Fibroblast of skin of left biceps (primary cell): ENCODE measurements around the gene NDOR1.
A peak's percentile ranks its signal among the peaks of the same experiment; 100 is the strongest.

Experiments
- DNase-seq, 2 experiments: peaks; one replicate each; pipeline ENCODE4 v3.0.0-alpha.2; 2013; ENCODE audit warnings: low read depth in 2 of 2

NDOR1 gene

DNA sequence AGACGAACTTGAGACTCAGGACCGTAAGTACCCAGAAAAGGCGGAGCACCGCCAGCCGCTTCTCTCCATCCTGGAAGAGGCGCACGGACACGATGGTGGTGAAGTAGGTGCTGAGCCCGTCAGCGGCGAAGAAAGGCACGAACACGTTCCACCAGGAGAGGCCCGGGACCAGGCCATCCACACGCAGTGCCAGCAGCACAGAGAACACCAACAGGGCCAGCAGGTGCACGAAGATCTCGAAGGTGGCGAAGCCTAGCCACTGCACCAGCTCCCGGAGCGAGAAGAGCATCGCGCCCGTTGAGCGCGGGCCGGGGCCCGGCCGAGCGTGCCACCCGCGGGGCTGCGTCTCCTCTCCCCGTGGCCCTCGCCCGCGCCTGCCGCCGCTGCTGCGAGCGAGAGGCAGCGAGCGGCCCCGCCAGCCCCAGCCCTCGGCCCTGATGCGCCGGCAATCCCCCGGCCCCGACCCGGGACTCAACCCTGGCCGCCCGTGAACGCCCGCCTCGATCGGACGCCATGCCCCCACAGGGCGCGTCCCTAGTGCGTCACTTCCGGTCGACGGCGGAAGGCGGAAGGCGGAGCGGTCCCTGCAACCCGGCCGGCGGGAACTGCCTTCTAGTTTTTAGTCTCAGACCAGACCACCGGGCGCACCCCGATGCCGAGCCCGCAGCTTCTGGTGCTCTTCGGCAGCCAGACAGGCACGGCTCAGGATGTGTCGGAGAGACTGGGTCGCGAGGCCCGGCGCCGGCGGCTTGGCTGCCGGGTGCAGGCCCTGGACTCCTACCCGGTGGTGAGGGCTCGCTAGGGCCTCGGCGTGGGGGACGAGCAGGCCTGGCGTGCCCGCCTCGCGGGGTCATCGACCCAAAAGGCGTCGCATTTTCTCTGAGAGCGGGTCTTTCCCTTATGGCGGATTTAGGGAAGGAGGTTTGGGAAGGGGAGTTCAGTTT is at the start of gene NDOR1, which contains the start of gene TMEM203:
TSS of gene NDOR1 (plus strand) at position 575 of the 944 bp plus-strand sequence. CDS start at position 653, 78 bp downstream.
TSS of gene TMEM203 (minus strand) at position 523 of the 944 bp plus-strand sequence. CDS start at position 289, 234 bp downstream.
- peak; percentile 41 to 42 for DNase-seq

DNA sequence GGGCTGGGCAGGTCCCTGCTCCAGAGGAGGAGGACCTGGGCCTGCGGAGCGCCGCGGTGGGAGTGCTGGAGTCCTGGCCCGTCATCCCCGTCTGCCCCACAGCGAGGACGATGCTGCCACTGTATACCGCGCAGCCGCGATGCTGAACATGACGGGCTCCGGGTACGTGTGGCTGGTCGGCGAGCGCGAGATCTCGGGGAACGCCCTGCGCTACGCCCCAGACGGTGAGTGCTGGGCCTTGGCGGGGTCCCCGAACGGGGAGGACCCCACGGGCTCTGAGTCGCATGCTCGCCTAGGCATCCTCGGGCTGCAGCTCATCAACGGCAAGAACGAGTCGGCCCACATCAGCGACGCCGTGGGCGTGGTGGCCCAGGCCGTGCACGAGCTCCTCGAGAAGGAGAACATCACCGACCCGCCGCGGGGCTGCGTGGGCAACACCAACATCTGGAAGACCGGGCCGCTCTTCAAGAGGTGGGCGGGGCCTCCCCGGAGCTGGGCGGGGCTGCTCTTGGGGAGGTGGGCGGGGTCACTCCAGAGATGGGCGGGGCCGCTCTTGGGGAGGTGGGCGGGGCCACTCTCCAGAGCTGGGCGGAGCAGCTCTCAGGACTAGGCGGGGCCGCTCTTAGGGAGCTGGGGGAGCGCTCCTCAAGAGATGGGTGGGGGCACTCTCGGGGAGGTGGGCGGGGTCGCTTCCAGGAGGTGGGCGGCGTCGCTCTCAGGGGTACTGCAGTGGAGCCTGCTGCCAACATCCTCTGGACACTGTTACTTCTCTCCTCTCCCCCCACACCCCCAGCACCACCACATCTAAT is 48.7 kb upstream of the NDOR1 start:
- peak in 1 of 2 experiments; percentile 9 for DNase-seq

DNA sequence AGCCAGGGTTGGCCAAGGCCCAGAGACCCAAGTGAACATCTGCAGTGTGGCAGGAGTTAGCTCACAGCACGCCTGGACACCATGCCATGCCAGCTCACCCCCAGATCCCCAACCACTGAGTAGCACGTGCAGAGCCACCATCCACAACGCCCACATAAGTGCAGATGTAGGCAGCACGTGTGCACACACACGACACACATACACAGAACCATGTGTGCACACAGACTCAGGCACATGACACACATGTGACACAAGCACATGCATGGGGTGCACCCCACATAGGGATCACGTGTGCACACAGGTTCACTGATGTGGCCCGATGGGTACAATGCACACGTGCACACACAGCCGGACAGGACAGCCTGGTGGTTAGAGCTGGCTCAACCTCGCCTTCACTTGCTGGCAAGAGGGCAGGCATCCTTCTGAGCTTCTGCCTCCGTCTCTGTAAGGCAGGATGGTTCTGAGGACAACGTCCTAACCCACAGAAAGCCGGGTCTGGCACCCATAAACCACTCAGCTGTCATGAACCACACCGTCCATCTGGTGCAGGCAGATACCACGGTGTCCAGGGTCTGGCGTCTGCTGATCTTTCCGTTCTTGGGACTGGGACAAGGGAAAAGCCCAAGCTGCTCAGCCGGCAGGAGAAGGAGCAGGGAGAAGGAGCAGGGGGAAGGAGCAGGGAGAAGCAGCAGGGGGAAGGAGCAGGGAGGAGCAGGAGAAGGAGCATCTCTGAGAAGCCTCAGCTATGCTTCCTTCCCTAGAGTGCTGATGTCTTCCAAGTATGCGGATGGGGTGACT is 47.7 kb upstream of the NDOR1 start:
- DNase-seq = no peak

DNA sequence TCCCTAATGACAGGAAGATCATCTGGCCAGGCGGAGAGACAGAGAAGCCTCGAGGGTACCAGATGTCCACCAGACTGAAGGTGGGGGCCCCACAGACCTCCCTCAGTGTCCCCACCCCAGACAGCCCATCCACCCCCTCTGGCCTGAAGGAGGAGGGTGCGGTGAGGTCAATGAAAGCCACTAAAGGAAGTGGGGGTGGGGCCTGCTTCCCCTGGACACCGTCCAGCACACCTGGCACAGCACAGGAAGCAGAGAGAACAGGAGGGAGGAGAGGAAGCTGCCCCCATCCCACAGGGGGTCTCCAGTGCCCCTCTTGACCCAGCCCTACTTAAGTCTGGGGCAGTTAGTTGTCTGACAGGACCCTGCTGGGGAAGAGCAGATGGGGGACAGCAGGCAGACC is 46.9 kb upstream of the NDOR1 start:
- no peak for DNase-seq

DNA sequence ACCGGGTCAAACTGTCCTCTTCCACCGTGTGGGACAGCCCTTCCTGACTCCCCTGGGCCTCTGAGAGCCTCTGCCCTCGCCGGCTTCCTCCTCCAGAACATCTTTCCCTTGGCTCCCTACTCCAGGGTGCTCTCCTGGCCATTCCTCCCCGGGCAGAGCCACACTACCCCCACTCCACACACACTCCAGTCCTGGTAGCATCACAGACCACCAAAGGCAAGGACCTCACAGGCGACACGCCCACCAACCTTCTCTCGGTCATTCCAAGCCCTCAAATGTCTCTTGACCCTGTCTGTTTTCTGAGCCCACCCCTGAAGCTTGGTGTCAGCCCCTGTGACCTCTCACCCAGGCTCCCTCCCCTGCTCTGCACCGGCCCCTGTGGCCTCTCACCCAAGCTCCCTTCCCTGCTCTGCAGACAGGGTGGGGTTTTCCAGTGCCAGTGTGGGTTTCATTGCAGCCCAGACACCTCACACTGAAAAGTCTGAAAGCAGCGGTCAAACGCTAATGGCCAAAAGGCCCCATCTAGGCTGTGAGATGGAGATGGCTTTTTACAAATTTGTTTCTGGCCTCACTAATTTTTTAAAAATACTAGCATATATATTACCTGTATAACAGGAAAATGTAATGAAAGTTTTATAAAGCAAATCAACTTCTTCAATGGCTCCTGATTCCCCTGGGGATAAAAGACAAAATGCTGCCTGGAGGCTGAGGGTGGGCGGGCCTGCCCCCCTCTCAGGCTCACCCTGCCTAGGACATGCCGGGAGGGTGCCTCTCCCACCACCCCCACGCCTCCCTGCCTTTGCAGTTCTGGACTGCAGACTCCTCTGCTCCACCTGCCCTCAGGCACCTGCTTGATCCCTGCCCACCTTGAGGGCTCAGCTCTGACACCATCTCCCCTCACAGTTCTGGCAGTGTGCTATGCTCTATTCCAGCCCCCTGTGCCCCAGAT is 46.1 kb upstream of the NDOR1 start:
- DNase-seq = no peak

DNA sequence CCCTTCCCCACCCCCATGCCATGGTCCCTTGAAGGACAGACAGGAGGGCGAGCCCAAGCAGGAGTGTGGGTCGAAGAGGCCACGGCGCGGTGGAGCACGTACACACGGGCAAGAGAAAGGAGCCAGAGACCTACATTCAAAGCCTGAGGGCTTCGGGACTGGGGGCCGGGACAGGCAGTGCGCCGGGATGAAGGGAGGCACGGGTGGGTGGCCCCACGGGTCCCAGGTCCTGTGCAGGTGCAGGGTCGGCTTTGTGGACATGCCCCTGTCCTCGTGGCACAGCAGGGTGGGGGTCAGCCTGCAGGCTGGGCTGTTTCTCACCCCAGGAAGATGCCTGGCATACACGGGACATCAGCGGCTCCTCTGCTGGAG is 45.5 kb upstream of the NDOR1 start:
- no peak for DNase-seq

DNA sequence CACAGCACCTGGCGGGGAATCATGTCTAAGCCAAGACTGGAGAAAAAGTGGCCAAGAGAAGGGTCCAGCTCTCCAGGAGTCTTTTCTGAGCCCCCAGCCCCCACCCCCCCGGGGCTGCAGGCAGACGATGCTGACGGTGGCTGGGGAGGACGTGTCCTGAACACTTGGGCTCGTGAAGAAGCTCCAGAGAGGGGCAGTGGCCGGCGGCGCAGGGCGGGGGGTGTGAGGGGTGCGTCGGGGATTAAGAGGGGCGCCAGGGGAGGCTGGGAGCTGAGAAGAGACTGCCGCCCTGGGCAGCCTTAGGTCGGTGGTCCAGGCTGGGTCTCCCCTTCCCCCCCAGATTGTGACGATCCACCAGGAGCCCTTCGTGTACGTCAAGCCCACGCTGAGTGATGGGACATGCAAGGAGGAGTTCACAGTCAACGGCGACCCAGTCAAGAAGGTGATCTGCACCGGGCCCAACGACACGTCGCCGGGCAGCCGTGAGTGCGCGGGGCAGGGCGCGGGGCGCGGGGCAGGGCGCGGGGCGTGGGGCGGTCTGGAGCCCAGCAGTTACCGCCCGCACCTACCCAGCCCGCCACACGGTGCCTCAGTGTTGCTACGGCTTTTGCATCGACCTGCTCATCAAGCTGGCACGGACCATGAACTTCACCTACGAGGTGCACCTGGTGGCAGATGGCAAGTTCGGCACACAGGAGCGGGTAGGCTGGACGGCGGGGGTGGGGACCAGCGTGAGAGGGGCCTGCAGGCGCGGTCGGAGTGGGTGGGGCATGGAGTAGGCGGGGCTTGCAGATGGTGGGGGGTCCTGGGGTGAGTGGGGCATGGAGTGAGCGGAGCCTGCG is 44.6 kb upstream of the NDOR1 start:
- no peak for DNase-seq

DNA sequence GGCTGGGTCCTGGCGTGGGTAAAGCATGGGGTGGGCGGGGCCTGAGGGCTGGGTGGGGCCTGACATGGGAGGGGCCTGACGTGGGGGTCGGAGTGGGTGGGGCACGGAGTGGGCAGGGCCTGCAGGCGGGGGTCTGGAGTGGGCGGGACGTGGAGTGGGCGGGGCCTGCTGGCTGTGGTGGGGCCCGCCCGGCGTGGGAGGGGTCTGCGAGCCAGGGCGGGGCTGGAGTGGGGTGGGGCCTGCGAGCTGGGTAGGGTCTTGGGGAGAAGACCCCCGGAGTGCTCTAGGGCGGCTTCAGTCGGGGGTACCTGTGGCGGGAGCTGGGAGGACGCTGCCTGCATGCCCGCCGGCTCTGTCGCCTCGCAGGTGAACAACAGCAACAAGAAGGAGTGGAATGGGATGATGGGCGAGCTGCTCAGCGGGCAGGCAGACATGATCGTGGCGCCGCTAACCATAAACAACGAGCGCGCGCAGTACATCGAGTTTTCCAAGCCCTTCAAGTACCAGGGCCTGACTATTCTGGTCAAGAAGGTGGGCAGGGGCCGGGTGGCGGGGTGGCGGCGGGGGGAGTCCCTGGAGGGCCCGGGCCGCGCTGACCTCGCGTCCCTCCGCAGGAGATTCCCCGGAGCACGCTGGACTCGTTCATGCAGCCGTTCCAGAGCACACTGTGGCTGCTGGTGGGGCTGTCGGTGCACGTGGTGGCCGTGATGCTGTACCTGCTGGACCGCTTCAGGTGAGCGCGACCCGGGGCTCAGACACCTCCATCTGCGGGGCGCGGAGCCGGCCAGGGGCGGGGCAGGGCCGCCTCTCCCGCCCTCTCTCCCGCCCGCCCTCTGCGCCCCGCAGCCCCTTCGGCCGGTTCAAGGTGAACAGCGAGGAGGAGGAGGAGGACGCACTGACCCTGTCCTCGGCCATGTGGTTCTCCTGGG is 43.7 kb upstream of the NDOR1 start:
- no peak for DNase-seq

DNA sequence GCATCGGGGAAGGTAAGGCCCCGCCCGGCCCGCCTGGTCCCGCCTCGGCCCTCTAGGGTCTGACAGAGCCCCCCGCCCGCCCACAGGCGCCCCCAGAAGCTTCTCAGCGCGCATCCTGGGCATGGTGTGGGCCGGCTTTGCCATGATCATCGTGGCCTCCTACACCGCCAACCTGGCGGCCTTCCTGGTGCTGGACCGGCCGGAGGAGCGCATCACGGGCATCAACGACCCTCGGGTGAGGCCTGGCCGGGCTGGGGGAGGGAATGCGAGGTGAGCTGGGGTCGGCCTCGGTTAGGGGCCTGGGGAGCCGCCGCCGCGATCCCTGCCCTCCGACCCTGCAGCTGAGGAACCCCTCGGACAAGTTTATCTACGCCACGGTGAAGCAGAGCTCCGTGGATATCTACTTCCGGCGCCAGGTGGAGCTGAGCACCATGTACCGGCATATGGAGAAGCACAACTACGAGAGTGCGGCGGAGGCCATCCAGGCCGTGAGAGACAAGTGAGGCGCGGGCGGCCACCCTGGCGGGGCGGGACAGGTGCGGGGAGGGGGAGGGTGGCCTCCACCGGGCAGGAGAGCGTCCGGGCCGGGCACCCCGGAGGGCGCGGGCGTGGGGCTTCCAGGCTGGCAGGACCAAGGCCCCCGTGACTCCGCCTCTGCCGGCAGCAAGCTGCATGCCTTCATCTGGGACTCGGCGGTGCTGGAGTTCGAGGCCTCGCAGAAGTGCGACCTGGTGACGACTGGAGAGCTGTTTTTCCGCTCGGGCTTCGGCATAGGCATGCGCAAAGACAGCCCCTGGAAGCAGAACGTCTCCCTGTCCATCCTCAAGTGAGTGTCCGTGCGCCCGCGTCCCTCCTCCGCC is 42.8 kb upstream of the NDOR1 start:
- no peak for DNase-seq

DNA sequence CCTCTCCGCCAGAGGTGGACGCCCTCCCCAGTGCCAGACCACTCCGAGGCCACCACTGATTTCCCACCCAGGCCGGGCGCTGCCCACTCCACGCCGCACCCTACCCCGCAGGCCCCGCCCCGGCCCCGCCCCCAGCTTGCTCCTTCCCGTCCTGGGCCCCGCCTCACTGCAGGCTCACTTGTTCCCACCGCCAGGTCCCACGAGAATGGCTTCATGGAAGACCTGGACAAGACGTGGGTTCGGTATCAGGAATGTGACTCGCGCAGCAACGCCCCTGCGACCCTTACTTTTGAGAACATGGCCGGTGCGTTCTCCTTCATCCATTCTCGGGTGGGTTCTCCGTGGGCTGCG is 42.2 kb upstream of the NDOR1 start:
- no peak for DNase-seq

DNA sequence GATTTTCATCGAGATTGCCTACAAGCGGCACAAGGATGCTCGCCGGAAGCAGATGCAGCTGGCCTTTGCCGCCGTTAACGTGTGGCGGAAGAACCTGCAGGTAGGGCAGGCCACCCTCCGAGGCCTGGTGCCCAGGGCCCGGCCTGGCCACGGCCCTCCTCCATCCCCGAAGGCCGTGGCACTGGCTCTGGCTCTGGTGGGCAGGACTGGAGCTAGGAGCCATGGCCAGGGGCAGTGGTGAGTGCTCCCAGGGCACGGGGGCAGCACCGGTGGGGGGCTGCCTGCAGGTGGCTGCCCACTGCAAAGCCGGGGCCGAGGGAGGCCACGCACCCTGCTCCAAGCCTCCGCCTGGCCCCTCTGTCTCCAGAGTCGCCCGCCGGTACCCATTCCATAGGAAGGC is 41.7 kb upstream of the NDOR1 start:
- DNase-seq = no peak

DNA sequence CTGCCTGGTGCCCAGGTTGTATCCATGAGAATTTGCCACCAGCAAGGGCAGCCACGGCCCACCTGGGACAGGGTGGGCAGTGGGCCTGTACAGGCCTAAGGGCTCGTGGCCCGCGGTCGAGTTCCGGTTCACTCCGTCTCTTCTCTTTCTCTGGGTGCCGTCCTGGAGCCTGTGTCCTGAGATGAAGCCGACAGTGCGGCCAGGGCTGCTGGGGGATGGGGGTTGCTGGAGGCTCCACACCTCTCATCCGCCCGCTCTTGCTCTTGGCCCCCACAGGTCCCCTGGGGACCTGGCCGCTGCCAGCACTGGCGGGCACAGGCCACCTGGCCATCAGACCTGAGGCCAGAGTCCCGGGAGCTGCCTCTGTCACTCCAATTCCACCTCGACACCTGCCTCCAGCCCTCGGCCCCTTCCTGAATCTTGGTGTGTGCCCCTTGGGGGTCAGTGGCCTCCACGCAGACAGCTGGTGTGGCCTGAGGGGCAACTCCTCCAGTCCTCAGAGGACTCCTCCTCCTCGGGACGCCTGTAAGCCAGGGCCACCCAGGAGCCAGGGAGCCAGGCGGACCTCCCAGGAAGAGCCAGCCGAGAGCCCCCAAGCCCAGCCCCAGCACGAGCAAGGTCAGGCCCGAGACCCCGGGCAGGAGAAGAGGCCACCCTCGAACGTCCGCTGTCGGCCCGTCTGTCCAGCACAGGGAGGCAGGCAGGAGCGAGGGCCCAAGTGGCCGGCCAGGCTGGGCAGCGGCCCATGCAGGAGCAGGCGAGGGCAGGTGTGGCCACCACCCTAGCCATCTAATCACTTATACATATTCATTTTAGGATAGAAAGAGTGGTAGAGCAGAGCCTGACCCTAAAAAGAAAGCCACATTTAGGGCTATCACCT is 40.9 kb upstream of the NDOR1 start:
- DNase-seq = no peak

DNA sequence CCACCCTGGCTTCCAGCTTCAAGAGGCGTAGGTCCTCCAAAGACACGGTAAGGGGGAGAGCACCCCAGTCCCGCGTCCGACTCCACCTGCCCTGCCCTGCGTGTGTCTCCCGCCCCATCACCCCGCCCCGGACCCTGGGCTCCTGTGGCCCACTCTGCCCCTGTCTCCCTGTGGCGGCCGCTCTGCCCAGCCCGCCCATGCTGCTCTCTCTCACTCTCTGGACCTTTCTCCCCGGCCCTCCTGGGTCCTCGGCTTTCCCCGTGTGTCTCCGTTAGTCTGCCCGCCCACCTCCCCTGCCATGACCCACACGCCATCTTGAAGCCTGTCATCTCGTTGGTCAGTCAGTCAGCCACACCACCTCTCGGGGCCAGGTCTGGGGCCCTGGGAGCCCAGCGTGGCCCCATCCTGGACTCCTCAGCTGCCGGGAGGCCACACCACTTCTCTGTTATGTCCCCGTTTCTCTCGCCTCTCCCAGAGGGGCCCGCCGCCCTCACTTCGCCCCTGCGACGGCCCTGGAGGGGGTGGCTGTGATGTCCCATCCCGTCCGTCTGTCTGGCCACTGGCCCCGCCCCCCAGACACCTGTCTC is 40.2 kb upstream of the NDOR1 start:
- no peak for DNase-seq

DNA sequence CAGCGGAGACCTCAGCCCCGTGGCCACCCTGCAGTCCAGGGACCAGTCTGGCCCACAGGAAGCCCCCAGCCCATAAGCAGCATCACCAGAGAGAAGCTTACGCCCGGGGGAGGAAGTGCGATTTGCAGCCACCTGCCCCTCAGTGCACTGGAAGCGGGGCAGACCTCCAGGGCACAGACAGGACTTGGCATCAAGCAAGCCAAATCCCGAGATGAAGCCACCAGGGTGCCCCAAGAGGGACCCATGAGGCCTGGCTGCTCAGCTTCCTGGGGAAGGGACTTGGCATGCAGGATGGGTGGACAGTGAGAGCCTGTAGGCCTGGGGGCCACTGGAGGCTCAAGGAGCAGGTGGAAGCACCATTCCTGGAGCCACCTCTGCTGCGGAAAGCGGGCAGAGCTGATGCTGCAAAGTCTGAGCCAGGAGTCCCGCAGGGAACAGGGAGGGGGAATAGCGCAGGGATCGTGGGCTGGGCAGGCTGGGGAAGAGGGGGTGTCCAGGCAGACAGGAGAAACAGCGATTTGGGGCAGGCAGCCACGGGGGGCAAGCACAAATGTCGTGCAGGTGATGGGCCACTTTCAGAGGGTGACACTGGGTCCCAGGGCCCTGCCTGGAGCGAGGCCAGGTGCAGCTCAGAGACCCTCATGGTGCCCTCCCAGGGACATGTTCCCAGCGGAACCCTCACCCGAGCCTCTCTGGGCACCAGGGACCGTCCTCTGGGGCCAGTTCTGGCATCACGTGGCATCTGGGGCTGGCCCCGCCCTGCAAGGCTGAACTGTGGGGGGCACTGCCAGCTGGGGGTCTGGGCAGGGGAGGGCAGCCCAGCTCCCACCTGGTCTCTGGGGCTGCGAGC is 38.9 kb upstream of the NDOR1 start:
- DNase-seq = no peak

DNA sequence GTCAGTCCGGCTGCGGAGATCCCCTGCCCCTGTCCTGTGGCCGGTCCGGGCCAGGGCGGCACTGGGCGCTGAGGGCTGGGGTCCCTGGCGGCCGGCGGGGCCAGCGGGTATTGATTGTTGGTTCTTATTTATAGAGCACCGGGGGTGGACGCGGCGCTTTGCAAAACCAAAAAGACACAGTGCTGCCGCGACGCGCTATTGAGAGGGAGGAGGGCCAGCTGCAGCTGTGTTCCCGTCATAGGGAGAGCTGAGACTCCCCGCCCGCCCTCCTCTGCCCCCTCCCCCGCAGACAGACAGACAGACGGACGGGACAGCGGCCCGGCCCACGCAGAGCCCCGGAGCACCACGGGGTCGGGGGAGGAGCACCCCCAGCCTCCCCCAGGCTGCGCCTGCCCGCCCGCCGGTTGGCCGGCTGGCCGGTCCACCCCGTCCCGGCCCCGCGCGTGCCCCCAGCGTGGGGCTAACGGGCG is 38.2 kb upstream of the NDOR1 start:
- DNase-seq = no peak
